HG02798 (cell line): ENCODE data around the gene PSMB7.
"Not testable (repeated sequence)": the region's sequence is repeated elsewhere in the genome, so short reads cannot be mapped to it uniquely, and the experiment has no call there.

ENCODE experiments used
- ATAC-seq: cut with Tn5 transposase; IDR thresholded peaks from one replicate; pipeline ENCODE4 v1.9.1; 2021; ENCODE audit warnings: mild to moderate bottlenecking; ENCODE audit not compliant: unreplicated experiment, poor library complexity

PSMB7 gene

DNA sequence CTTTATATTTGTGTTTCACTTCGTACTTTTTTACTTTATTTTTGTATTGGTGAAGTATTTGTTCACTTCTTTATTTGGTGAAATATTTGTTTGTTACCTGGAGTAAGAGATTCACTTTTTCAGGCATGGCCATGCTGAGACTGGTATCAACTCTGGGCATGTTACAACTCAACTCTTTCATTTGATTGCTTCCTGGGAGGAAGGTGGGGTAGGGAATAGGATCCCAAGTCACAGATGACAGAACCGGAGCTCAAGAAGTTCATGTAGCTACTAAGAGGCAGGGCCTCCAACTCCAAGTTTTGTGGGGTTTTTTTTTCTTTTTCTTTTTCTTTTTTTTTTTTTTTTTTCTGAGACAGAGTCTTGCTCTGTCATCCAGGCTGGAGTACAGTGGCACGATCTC is 28.9 kb upstream of the PSMB7 start:
- no peak for ATAC-seq

DNA sequence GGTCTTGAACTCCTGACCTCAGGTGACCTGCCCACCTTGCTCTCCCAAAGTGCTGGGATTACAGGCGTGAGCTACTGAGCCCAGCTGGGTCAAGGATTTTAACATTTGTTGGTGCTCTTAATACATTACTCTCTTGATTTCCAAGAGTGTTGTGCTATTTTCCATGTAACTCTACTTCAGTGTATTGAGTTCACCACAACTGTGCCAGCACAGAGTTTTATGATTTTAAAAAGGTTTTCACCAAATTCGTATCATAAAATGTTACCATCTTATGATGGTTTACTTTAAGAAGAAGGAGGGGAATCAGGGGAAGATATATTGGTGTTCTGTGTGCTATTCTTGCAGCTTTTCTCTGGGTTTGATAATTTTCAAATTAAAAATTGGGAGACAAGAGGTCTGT is 28.4 kb upstream of the PSMB7 start:
- ATAC-seq: no peak

DNA sequence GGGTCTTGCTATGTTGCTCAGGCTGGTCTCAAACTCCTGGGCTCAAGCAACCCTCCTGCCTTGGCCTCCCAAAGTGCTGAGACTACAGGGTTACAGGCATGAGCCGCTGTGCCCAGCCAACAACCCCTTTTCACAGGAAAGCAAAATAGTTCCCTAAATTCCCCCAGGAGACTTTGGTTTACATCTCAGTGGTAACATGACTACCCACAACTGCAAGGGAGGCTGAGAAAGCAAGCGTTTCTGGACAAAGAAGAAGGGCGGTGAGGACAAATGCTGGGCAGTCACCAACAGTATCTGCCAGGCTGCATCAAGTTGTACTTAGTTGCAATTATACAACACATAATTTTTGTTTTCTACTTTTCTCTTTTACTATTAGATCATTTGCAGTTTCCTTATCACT is 27.6 kb upstream of the PSMB7 start:
- no peak for ATAC-seq

- no peak for ATAC-seq
Observed at GRCh38 chr9:124442379-124442778, 27.1 kb upstream of the PSMB7 start.

DNA sequence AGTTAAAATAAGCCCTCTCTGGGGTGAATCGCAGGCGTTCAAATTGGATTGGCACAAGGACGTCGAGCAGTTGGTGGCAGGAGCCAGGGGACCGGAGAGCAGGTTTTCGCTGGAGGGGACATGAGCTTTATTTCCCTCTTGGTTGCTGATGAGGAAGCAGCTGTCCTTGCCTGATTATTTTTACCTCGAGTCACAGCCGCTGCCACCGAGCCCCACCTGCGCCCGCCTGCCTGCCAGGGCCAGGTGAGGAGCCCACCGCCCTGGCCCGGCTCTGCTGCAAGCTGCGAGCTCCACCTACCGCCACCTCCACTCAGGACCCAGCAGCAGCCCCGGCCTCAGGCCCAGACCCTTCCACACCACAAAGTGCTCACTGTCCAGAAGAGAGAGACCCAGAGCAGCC is 26.0 kb upstream of the PSMB7 start:
- no peak for ATAC-seq

- no peak for ATAC-seq
Observed at GRCh38 chr9:124440786-124441185, 25.5 kb upstream of the PSMB7 start.

- ATAC-seq: no peak
Observed at GRCh38 chr9:124439686-124440243, 24.5 kb upstream of the PSMB7 start.

GRCh38 chr9:124439086-124439485 is 23.8 kb upstream of the PSMB7 start:
- ATAC-seq: no peak

DNA sequence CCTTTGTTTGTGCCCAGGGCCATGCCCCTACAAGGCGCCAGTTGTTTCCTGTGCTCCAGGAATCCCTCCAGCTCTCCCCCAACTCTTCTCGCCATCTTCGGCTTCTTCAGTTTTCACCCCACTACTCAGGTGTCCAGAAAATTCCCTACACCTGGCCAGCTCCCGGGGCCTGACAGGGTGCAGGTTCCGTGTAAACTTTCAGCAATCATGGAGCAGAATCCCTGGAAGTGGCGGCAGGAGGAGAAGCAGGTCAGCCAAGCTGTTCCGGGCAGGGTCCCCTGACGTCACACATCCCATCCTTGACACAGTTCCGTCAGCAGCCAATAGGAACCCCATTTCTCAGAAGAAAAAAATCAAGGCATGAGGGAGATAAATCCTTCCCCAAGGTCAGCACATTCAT is 22.8 kb upstream of the PSMB7 start:
- ATAC-seq: no peak

DNA sequence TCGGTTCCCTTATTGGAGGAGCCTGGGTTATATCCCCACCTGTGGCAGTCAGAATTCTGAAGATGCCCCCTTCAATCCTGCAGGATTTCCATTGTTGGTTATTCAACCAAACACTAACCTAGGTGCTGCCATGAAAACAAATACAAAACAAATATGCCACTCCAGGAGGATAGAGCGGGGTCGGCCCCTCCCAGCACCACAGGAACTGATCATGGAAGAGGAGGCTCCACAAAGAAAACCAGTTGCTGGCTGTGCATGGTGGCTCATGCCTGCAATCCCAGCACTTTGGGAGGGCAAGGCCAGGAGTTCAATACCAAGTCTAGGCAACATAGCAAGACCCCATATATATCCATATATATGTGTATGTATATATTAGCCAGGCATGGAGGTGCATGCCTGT is 21.8 kb upstream of the PSMB7 start:
- no peak for ATAC-seq

DNA sequence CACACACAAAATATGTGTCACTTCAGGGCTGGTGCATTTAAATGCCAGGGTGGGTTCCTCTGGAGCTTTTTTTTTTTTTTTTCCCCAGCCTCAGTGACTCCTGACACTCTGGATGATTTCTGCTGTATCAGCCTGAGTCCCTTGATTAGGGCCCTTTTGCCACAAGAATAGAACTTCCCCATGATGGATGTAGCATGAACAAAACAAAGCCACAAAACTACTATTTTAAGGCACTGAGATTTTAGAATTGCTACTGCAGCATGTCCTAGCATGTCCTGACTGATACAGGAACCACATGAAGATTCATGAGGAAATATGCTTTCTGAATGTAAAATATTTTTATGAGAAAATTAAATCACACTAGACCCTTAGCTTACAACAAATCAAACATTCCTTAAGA is 21.1 kb upstream of the PSMB7 start:
- ATAC-seq: no peak

DNA sequence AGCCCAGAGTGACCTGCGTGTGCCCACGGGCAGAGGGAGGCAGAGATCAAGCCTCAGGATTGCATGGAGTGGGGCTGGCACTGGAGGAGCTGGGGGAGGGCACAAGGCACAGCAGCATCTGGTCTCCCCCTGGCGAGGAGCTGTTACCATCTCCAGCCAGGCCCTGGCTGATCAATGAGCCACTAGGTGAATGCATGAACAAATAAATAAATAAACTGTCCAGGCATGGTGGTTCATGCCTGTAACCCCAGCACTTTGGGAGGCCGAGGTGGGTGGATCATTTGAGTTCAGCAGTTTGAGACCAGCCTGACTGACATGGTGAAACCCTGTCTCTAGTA is 14.3 kb upstream of the PSMB7 start:
- no peak for ATAC-seq

DNA sequence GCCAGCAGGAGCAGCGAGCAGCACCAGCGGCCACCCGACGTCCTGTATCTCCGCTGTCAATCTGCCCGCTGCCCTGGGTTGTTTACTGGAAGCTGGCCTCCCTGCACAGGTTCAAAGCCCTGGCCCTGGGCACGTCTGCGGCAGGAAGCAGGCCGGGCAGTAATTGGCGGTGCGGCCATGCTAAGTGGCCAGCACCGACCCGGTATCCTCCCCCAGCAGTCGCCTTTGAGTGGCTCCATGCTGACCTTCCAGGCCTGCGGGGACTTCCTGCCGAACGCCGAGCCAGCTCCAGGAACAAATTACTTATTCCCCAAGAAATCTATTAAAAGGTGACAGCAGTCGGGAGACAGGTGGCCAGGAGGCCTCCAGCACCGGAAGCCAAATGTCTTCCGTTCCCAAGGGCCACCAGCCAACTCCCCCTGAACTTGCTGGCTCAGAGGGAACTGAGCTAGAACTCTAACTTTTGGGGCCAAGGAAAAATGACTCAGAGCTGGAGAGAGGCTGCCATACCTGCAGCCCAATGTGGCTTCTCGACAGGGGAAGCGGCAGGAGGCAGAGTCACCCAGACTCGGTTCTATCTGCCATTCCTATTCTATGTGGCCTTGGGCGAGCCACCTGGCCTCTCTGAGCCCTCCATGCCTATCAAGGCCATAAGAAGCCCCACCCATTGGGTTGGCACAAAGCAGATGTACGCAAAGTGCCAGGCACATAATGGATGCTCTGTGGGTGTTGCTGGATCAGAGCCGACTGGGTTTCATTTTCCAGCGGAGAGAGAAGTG is 13.7 kb upstream of the PSMB7 start:
- ATAC-seq: no peak

DNA sequence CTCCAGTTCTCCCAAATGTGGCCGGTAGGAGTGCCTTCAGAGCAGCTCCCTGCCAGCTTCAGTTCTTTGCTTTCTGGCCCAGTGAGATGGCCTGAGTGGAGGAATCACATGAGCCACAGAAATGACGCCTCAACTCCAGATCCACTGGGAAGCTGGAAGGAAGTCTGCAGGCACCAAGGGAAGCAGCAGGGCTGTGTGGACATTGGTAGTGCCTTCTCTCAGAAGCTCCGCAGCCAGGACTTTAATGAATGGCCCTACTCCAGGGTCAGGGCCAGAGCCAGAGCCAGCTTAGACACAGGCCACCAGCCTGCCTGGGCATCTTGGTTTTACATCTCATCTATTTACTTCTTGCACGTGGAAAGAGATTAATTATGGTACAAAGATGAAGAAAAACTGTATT is 12.0 kb upstream of the PSMB7 start:
- no peak for ATAC-seq

GRCh38 chr9:124426361-124426760 is 11.1 kb upstream of the PSMB7 start:
- ATAC-seq: no peak

DNA sequence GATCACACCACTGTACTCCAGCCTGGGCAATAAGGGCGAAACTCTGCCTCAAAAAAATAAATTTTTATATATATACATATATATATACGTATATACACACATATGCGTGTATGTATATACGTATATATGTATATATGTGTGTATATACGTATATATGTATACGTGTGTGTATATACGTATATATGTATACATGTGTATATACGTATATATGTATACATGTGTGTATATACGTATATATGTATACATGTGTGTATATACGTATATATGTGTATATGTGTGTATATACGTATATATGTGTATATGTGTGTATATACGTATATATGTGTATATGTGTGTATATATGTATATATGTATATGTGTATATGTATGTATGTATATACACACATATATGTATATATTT is 10.5 kb upstream of the PSMB7 start:
- ATAC-seq: not testable (repeated sequence)

DNA sequence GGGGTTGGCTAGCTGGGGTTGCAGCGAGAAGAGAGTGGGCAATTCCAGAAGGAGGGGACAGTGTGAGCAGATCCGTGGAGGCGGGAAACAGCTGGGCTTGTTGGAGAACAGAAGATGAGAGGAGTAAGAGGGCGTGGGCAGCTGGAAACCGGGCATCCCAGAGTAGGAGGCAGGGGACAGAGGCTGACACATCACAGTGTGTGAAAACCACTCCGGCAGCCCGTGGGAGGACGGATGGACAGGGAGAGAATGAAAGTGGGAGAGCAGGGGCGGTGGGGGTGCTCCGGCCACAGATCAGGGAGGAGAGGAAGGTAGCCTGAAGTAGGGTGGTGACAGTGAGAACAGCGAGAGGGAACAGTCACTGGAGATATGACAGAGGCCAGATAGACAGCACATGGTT is 8.3 kb upstream of the PSMB7 start:
- ATAC-seq: no peak

DNA sequence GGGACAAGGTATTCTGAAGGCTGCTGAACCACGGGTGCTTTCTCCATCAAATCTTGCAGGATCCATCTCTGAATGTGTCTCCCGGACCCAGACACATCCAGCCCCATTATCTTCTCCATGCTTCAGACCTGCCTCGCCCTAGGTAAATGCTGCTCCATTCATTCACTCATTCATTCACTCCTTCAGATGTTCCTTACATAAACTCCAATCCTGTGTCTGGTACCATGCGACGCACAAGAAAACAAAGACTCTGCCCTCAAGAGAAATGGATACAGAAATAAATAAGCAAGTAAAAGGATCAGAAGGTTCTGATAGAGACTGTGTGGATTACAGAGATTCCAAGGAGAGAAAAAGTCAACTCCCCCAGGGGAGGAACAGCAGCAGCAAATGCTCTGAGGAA is 7.9 kb upstream of the PSMB7 start:
- no peak for ATAC-seq

GRCh38 chr9:124420991-124421543 is 5.8 kb upstream of the PSMB7 start:
- ATAC-seq: no peak

- no peak for ATAC-seq
Observed at GRCh38 chr9:124419832-124420489, 4.7 kb upstream of the PSMB7 start.

- no peak for ATAC-seq
Observed at GRCh38 chr9:124415852-124416484, 726 bp upstream of the PSMB7 start.
